HG03280 (cell line): ENCODE results near the gene AVPR1A.

Source experiments
- ATAC-seq: cut with Tn5 transposase; IDR thresholded peaks from one replicate; pipeline ENCODE4 v1.9.1; 2021; ENCODE audit warnings: mild to moderate bottlenecking, moderate library complexity; ENCODE audit not compliant: unreplicated experiment

Gene AVPR1A

GRCh38 chr12:63095369-63095980 is 55.5 kb downstream of the AVPR1A start:
- no peak for ATAC-seq

GRCh38 chr12:63093711-63094110 is 57.3 kb downstream of the AVPR1A start:
- no peak for ATAC-seq

- ATAC-seq, result no peak
Measured at GRCh38 chr12:63093084-63093483, 57.9 kb downstream of the AVPR1A start.
